Inflammatory macrophage (primary cell): ENCODE measurements around the gene SS18.

Source experiments
- DNase-seq, 2 donors: peaks; one replicate each; pipeline ENCODE4 v3.0.0-alpha.2; 2020 to 2022

SS18 gene

GRCh38 chr18:25998461-25998860 is 92.0 kb downstream of the SS18 start:
- no peak for DNase-seq

- DNase-seq = no peak
These were observed 97.8 kb downstream of the SS18 start for GRCh38 chr18:25992566-25992965.

- no peak for DNase-seq
These were observed 99.9 kb downstream of the SS18 start for GRCh38 chr18:25990473-25990872.

GRCh38 chr18:25985707-25986394 is 104.6 kb downstream of the SS18 start:
- DNase-seq = no peak

DNA sequence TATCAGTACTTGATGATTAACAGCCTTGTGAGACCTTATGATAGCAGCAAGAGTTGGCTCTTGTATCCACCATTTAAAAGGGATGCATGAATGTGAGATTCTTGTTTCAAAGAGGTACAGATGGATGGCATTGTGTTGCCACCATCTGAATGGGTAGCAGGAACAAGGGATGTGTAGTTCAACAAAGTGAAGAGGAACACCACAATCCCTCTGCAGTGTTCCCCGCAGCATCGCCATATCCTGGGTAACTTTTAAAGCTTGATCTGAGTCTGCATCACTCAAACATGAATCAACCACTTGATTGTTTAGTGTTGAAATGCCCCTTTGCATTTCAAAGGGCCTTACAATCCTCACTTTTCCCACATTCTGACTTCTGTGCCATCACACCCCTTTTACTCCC is 106.7 kb downstream of the SS18 start:
- DNase-seq = no peak

DNA sequence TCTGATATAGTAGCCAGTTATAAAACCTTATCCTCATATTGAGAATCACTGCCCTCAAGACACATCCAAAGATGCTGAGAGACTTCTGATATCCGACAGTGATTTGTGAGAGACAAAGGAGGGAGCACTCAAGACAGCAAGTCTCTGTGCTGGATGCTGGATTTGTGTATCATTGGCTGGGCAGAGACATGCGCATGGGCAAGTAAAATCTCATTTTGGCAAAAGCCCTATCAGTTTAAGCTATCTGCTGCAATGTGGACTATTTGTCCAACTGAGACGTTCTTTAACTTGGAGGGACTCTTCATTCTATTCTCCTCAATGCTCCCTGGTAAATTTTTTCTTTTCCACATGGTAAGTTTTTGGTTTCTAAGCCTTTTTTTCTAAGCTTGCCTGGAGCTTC is 107.5 kb downstream of the SS18 start:
- DNase-seq = no peak

GRCh38 chr18:25982153-25982552 is 108.3 kb downstream of the SS18 start:
- DNase-seq = no peak

DNA sequence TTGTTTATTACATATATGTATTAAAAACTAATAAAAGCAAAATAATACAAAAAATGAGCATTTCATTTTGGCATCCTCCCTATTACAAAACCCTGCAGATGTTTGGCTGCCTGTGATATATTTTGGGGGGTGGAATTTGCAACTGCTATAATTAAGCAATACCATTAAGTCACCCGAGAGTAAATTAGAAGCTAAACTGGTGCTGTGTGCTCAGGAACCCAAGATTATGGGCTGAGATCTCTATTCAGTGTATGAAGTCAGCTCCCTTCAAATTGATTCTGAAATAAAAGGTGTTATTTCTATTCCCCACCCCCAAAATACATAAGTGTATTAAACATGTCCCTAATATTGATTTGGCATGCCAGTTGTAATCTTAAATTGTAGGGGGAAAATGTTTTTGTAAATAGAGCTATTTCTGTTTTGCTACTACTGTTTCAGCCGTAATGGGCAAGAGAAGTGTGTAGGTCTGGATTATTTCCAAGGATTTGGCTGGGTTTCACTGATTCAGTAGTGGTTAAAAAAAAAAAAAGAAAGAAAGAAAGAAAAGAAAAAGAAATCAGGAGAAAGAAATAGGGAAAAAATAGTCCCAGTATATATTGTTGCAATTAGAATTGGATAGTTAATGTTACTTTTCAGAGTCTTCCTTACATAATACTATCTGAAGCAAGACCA is 110.9 kb downstream of the SS18 start:
- DNase-seq = no peak

GRCh38 chr18:25976554-25976953 is 113.9 kb downstream of the SS18 start:
- no peak for DNase-seq

- DNase-seq = no peak
These were observed 115.8 kb downstream of the SS18 start for GRCh38 chr18:25974630-25975077.
